Liver (tissue), 9 donors: ENCODE data around the gene USP47. TPM values are rescaled to one million over a fixed set of nuclear protein-coding genes. Genes with fewer than 3 reads are reported as not detected.

Source experiments
- DNase-seq: peaks from one replicate; pipeline ENCODE4 v3.0.0-alpha.2; 2017; ENCODE audit warnings: low spot score
- H3K27ac ChIP-seq, 2 donors: one replicate each; pipeline ENCODE4 v1.7.0; 2013; ENCODE audit warnings: inconsistent platforms in 2 of 2, low read length in 2 of 2, control low read depth in 1 of 2, low read depth in 1 of 2, mild to moderate bottlenecking in 1 of 2
- H3K27me3 ChIP-seq, 4 donors: one replicate each; pipeline versions ENCODE4 v1.6.1 to v1.7.0; 2013; ENCODE audit warnings: low read length in 3 of 4, inconsistent platforms in 1 of 4, mild to moderate bottlenecking in 1 of 4, moderate library complexity in 1 of 4; ENCODE audit not compliant: control insufficient read depth in 4 of 4, insufficient read depth in 4 of 4
- H3K36me3 ChIP-seq, 4 donors: one replicate each; pipeline versions ENCODE4 v1.6.1 to v1.7.0; 2013; ENCODE audit warnings: low read length in 3 of 4, mild to moderate bottlenecking in 3 of 4, low read depth in 1 of 4, moderate library complexity in 1 of 4; ENCODE audit not compliant: control insufficient read depth in 4 of 4, insufficient read depth in 3 of 4
- H3K4me1 ChIP-seq, 4 donors: one replicate each; pipeline versions ENCODE4 v1.6.1 to v1.7.0; 2013; ENCODE audit warnings: low read length in 3 of 4, mild to moderate bottlenecking in 3 of 4, moderate library complexity in 1 of 4; ENCODE audit not compliant: control insufficient read depth in 4 of 4, insufficient read depth in 4 of 4
- H3K4me3 ChIP-seq, 3 donors: one replicate each; pipeline versions ENCODE4 v1.6.1 to v1.7.0; 2013; ENCODE audit warnings: low read length in 3 of 3, control low read depth in 1 of 3, low read depth in 1 of 3, mild to moderate bottlenecking in 1 of 3
- H3K9ac ChIP-seq, 2 donors: one replicate each; pipeline ENCODE4 v1.7.0; 2013; ENCODE audit warnings: low read length in 2 of 2, mild to moderate bottlenecking in 2 of 2, moderate library complexity in 2 of 2, control low read depth in 1 of 2, low read depth in 1 of 2
- H3K9me3 ChIP-seq, 4 donors: one replicate each; pipeline versions ENCODE4 v1.6.1 to v1.7.0; 2013; ENCODE audit warnings: low read length in 3 of 4; ENCODE audit not compliant: control insufficient read depth in 4 of 4
- ATF3 ChIP-seq: IDR thresholded peaks from 2 replicates; pipeline ENCODE4 v1.6.1; 2016; ENCODE audit warnings: antibody characterized with exemption
- CTCF ChIP-seq: fragments of 150-350 bp; IDR thresholded peaks from 2 replicates; pipeline ENCODE4 v1.5.1; 2017; ENCODE audit warnings: improper control_type of control experiment, low read depth, low read length; ENCODE audit not compliant: missing input control
- FOXA1 ChIP-seq: IDR thresholded peaks from 2 replicates; pipeline ENCODE4 v1.6.1; 2016; ENCODE audit warnings: antibody characterized with exemption
- FOXA2 ChIP-seq: IDR thresholded peaks from 2 replicates; pipeline ENCODE4 v1.6.1; 2016; ENCODE audit warnings: antibody characterized with exemption
- HNF4A ChIP-seq, 2 donors: conservative IDR thresholded peaks; 2 replicates each; pipeline ENCODE4 v1.6.1; 2016; ENCODE audit warnings: antibody characterized with exemption in 2 of 2, mild to moderate bottlenecking in 2 of 2
- HNF4G ChIP-seq: IDR thresholded peaks from 2 replicates; pipeline ENCODE4 v1.6.1; 2016; ENCODE audit warnings: antibody characterized with exemption
- MAX ChIP-seq: IDR thresholded peaks from 2 replicates; pipeline ENCODE4 v1.6.1; 2016; ENCODE audit warnings: antibody characterized with exemption
- NR2F2 ChIP-seq: IDR thresholded peaks from 2 replicates; pipeline ENCODE4 v1.6.1; 2016; ENCODE audit warnings: antibody characterized with exemption
- RAD21 ChIP-seq, 2 donors: IDR thresholded peaks; 2 replicates each; pipeline ENCODE4 v1.6.1; 2016; ENCODE audit warnings: antibody characterized with exemption in 2 of 2, mild to moderate bottlenecking in 2 of 2
- REST ChIP-seq: IDR thresholded peaks from 2 replicates; pipeline ENCODE4 v1.6.1; 2016; ENCODE audit warnings: antibody characterized with exemption, mild to moderate bottlenecking
- RXRA ChIP-seq, 2 donors: IDR thresholded peaks; 2 replicates each; pipeline ENCODE4 v1.6.1; 2017 to 2018; ENCODE audit warnings: antibody characterized with exemption in 2 of 2, mild to moderate bottlenecking in 1 of 2
- SP1 ChIP-seq: IDR thresholded peaks from 2 replicates; pipeline ENCODE4 v1.6.1; 2018; ENCODE audit warnings: antibody characterized with exemption, mild to moderate bottlenecking
- TAF1 ChIP-seq: conservative IDR thresholded peaks from 2 replicates; pipeline ENCODE4 v1.6.1; 2016; ENCODE audit warnings: antibody characterized with exemption, mild to moderate bottlenecking
- YY1 ChIP-seq: IDR thresholded peaks from 2 replicates; pipeline ENCODE4 v1.6.1; 2016; ENCODE audit warnings: antibody characterized with exemption, mild to moderate bottlenecking
- ZBTB33 ChIP-seq: IDR thresholded peaks from 2 replicates; pipeline ENCODE4 v1.6.1; 2016; ENCODE audit warnings: antibody characterized with exemption
- WGBS: extraction: QIAGEN DNeasy Blood & Tissue Kit; methylation state at CpG from one replicate; pipeline ENCODE4 v1.1.7; 2013; 5-methylcytosine and 5-hydroxymethylcytosine counted together
- polyA plus RNA-seq, 2 donors: library from polyadenylated mRNA; stranded (reverse) in 1 of 2; unstranded in 1 of 2; fragments of 200-250 nt in 1 of 2; fragments of >200 nt in 1 of 2; fragmentation: Nextera tagmentation in 1 of 2; extraction: Ambion mirVana in 1 of 2; gene quantifications; one replicate each; pipeline versions ENCODE4 v1.2.1 to v1.2.3, GENCODE V29; 2013 to 2015
- total RNA-seq, 2 donors: library from RNA; depleted of rRNA; stranded (reverse); fragments of >200 nt; gene quantifications; one replicate each; pipeline ENCODE4 v1.2.3, GENCODE V29; 2014
- donor health status: healthy.
- donor health status: healthy.
- donor health status: healthy.
- donor health status: healthy.
- donor health status: healthy.

The USP47 gene
- total and polyA plus RNA-seq, 4 donors, result 14.9 to 55.1 (median 32.2) TPM

- Histone ChIP-seq H3K4me3 (no peak overlapping the region), H3K27ac (no peak overlapping the region), H3K36me3 (peaks cover 4 to 41% (median 34%) of the 10 kb centered on the region in 4 donors), H3K9me3 (no peaks in the 10 kb centered on the region), H3K27me3 (no peaks in the 10 kb centered on the region), H3K9ac (no peak overlapping the region), H3K4me1 (peaks cover 3 to 24% (median 13%) of the 10 kb centered on the region in 4 donors)
- TF ChIP-seq NR2F2 (no peak), MAX (no peak), RAD21 (IDR thresholded peaks at IDR 0.05) (no peak), REST (no peak), YY1 (no peak), ATF3 (no peak), SP1 (no peak), FOXA1 (no peak), HNF4A (conservative IDR thresholded peaks at IDR 0.05) (no peak), HNF4G (no peak), RXRA (IDR thresholded peaks at IDR 0.05) (no peak), ZBTB33 (no peak)
- DNase-seq, result no peak
Measured at GRCh38 chr11:11952036-11952435, 110.3 kb downstream of the USP47 start.

- Histone ChIP-seq H3K4me3 (no peak overlapping the region), H3K36me3 (peaks cover 6 to 41% (median 34%) of the 10 kb centered on the region in 4 donors), H3K4me1 (no peaks in the 10 kb centered on the region), H3K27me3 (no peaks in the 10 kb centered on the region), H3K9ac (no peak overlapping the region), H3K27ac (no peak overlapping the region), H3K9me3 (no peaks in the 10 kb centered on the region)
- DNase-seq, result no peak
- WGBS, result 98% methylated on average over 5 of the region's 5 CpGs
- TF ChIP-seq TAF1 (no peak), RAD21 (IDR thresholded peaks at IDR 0.05) (no peak), RXRA (IDR thresholded peaks at IDR 0.05) (no peak), REST (no peak), MAX (no peak), CTCF (no peak), ATF3 (no peak), ZBTB33 (no peak), FOXA2 (no peak)
Measured at GRCh38 chr11:11956006-11956405, 114.2 kb downstream of the USP47 start.
